NCI-H82 treated with DMSO at 0.1 percent for 48 hours (cell line): ENCODE results near the gene LRRC2.
"Not testable (repeated sequence)": the region's sequence is repeated elsewhere in the genome, so short reads cannot be mapped to it uniquely, and the experiment has no call there.

ENCODE experiments used
- DNase-seq: peaks from one replicate; lab custom pipeline; 2025; ENCODE audit not compliant: unreplicated experiment; lab: John Stamatoyannopoulos, UW

The LRRC2 gene, protein sequence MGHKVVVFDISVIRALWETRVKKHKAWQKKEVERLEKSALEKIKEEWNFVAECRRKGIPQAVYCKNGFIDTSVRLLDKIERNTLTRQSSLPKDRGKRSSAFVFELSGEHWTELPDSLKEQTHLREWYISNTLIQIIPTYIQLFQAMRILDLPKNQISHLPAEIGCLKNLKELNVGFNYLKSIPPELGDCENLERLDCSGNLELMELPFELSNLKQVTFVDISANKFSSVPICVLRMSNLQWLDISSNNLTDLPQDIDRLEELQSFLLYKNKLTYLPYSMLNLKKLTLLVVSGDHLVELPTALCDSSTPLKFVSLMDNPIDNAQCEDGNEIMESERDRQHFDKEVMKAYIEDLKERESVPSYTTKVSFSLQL

DNA sequence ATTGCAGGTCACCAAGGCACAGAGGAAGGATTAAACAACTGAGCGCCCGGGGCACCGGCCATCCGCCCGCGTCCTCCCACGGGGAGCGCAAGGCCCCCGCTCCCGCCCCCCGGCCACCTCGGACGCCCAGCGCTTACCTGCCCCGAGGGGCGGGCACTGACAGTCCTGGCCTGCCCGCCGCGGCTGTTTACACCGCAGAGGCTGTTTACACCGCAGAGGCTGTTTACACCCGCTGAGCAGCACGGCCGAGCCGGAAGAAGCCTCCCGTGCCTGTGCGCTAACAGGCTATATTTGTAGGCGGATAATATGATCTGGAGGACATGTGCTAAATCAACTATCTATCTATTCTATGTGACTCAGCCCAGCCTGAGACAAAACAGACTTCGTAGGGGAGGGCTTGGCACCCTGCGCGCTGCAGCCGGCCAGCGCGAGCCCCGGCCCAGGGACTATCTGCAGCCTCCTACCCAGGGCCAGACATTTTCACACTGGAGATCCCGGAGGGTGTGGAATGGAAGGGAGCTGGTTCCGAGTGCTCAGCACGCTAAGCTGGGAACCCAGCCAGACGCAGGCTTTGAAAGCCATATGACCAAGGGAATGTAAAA lies at the start of gene LRRC2:
Gene LRRC2 (minus strand): TSS at position 263 of the 602 bp plus-strand sequence. CDS start 14,711 bp downstream, outside the sequence.
- no peak for DNase-seq

DNA sequence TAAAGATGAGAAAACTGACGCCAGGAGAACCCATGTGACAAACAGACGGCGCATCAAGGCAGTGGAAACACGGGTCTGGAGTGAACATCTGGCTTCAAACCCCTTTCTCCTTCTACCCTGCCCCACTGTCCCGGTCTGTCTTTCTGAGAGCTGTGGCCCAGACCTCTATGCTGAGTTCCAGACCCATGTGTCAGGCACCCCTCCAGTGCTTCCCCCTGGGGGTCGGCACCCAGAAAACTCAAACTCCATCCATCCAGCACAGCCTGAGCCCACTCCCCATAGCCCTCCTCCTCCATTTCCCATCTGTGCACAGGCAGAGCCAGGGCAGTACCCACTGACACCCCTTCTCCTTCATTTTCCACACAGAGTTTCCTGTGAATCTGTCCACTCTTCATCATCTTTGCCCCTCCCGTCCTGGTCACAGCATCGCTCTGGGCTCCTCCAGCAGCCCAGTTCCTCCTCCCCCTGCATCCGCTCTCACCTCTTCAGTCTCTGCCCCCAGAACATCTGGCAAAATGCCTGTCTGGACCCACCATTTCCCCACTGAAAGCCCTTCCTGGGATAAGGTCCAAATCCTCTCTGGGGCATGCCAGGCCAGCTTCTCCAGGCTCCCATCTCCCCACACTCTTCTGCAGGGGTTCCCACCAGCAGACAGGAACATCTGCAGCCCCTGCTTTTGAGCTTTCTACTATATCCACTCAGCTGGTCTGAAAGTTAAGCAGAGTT lies 49.1 kb upstream of the LRRC2 start:
- no peak for DNase-seq

DNA sequence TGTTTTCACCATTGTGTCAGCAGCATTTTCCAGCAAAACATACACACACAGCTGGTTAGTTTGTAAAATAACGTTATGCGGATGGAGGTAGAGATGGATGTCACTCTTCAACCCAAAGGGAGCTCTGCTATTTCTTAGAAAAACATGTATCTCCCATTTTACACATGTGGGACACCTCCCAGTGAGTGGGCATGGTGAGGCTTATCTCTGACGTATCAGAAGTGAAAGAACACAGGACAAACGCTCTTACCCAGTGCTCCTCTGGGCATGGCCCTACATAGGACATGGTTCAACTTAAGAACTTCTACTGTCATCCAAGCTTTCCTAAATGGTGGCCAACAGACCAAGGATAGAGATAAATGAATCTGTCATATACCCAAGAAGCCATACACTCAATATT lies 48.3 kb upstream of the LRRC2 start:
- DNase-seq: no peak

DNA sequence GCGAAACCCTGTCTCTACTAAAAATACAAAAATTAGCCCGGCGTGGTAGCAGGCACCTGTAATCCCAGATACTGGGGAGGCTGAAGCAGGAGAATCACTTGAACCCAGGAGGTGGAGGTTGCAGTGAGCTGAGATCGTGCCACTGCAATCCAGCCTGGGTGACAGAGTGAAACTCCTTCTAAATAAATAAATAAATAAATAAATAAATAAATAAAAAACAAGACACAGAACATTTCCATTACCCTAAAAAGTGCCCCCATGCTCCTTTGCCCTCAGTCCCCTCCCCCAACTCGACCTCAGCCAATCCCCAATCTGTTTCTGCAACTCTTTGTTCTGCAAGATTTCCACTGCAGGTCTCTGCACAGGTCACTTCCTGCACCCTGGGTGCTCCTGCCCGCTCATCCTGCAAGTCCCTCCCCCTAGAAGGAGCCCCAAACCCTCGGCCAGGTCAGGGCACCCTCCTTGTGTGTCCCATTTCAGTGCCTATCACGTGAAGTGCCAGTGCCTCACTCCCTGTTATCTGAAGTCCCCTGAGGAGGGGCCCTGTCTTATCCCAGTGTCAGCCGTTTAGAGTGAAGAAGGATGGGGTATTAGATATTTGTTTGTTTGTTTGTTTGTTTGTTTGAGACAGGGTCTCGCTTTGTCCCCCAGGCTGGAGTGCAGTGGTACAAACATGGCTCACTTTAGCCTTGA lies 47.4 kb upstream of the LRRC2 start:
- no peak for DNase-seq

DNA sequence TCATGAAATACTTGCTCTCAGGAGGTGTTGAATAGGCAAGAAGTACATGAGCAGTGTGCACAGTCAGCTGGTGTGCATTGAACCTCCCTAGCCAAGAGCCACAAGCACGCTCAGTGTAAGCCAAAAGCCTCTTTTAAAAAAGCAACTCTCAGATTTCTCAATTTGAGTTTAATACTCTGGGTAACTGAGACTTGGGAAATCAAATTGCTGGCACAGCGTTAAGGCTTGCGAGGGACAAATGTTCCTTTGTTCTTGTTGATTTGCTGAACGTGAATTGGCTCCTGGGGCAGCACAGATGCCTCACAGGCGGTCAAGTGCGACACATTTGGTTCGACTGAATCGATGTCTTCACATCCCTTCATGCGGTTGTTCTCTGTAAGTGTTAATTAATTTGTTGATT lies 46.2 kb upstream of the LRRC2 start, which contains the start of gene FAM240A:
Gene FAM240A (plus strand): TSS at position 202 of the 400 bp plus-strand sequence. CDS start 159 bp downstream, at position 361.
- DNase-seq: no peak

DNA sequence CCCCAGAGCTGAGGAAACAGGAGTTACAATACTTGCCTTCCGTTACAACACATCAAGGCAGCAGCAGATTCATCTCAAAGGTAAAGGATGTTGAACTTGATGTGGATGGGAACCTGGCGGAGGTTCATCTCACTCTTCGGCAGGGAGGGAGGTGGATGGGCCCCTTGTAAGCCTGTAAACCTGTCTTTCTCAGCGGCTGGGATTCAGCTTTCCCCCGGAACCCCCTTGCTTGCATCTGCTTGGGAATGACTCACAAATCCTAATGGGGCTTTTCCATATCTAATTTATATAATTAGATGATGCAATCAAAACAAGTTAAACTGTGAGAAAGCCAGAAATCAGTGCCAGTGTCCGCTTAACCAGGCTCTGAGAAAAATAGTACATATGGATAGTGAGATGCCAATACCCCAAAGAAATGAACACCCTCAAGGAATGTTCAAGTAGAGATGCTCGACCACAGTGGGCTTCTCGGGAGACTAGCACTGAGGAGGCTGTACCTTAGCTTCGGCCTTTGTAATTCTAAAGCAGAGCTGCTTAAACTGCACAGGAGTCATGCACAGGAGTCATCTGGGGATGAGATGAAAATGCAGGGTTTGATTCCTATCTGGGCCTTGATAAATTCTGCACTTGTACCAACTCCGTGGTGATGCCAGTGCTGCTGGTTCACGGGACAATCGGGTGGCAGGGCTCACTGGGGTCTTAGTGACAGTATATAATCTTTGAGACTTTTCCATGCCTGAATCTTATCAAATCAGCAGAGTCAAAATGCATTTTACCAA lies 44.0 kb upstream of the LRRC2 start:
- DNase-seq: no peak

DNA sequence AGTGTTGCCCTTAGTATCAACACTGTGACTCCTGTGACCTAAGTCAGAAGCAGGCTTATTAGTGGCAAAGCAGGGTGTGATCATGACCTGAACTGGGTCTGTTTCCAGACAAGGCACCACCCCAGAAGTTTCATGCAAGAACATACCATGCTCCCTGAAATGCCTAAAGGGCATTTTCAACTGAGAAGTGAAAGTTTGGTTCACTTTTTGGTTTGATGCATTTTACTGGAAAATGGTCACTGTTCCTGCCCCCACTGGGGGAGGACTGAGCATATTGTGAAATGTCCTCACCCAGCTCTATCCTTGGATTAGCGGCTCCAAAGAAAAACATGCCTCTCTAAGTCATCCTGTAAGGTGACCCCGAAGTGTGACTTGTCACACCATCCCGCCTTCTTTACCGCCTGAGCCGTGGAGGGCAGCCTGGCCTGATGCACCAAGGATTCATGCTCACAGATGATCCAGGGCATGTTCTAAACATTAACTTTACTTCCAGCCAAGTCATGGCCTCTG lies 43.2 kb upstream of the LRRC2 start:
- DNase-seq: no peak

DNA sequence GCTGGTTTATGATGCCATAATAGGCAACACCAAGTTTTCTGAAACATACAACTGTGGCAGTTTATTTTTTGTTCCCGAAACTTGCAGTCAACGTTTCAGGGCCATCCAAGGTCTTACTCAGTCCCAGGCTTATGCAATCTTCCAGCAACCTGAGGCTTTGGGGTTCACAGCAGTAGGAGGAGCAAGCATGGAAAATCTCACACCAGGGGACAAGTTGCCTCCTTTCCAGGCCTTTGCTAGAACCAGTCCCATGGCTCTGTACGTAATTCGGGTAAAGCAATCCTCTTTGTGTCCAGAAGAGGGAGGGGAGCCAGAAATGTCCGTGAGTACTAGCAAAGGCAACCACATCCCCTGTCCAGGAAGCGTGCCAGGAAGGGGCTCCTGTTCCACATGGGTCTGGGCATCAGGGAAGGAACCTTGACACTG lies 41.5 kb upstream of the LRRC2 start:
- no peak for DNase-seq

DNA sequence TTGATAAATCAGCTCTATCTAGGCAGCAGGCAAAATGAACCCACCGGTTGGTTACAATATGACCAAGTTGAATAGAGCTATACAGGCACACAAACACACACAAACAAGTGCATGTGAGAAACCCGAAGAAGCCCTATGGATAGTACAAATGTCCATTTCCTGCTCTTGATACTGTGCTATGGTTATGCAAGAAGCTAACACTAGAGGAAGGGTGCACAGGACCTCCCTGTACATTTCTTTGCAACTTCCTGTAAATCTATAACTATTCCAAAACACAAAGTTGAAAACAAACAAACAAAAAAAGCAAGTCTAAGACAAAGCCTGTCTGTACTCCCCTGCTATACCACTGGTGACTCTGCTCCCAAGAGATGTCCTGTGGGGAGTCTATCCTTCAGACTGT lies 38.0 kb upstream of the LRRC2 start:
- no peak for DNase-seq

DNA sequence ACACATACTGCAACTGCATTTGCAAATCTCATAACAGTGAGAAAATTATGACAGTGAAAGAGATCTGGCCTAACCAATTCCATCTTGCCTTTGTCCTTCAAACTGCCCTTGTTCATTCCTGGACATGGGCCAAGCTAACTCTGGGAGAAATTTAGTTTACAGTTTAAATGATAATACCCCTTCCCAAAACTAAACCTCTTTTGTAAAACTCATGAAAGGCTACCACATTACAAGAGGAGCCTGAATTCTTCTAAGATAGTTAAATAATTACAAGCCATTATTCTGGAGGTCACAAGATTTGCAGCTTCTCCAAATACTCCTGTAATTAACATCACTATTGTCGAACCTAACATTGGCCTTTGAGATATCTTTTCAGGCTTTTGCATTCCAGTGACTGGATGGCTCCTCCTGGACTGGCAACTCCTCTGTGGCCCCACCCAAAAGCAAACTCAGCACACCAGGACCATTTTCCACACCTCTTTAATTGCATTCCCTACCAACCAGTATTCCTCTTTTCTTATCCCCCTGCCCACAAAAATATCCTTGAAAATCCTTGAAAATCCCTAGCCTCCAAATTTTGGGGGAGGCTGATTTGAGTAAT lies 37.4 kb upstream of the LRRC2 start:
- DNase-seq: no peak

DNA sequence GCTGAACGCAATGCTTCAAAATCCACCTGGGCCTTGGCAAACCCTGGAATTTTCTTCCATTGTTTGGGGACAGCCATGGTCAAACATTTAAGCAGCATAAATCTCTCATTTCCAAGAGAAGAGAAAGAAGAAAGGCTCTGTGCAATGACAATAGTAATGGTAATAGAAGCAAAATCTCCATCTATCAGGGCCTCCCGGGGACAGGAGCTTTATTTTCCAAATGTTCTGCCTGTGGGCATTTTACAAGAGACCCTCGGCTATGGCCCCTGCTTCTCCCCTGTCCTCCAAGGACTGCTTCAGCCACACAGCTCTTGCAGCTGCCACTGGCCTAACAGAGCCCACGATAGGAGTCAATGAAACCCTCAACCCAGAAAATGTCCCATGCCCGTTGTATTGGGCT lies 33.5 kb upstream of the LRRC2 start:
- DNase-seq: no peak

DNA sequence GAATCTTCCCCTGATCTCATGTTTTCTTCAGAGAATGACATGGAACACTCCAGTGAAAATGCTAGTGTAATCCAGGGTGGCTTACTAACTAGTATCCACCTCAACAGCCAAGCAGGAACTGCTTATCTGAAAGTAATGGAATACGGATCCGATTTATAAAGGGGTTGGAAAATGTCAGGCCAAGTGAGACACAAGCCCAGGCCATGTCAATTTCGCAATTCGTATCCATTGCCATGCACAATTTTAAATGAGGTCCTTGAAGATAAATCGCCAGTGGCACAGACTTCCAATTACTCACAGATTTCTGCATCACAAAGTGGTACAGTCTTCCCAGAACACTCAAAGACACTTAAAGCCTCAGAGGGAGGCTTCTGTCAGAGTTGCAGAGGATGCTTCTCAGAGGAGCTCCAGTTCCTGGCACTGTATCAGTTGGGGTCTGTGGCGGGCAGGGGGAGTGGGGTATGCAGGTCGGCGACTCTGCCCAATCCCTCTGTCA lies 29.8 kb upstream of the LRRC2 start:
- DNase-seq: no peak

DNA sequence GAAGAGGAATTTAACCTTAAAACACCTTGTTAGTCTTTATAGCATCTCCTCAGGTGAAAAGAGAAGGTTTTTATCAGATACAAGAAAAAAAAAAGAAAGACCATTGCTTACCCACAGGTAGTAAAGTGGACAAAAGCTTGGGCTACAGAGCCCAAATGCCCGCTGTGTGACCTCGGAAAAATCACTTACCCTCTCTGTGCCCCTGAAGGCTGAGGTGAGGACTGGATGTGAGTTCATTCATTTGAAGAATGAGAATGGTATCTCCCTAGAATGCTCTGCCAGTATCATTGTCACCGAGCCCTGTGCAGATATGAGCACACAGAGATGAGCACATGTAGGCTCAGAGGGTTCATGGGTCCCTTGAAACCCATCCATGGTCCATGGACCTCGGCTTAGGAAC lies 28.6 kb upstream of the LRRC2 start:
- no peak for DNase-seq

DNA sequence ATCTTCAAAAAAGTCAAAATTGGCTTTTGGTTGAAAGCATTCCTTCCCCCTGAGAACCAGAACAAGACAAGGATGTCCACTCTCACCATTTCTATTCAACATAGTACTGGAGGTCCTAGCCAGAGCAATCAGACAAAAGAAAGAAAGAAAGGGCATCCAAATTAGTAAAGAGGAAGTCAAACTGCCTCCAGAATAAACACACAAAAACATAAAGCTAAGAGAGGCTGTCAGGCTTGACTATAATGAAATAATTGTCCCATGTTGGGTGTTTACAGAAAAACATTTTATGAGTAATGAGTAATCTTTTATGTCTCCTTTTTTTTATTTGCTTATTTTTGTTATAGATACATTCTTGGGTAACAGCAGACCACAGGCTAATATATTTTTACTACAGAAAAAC lies 27.9 kb upstream of the LRRC2 start:
- no peak for DNase-seq

DNA sequence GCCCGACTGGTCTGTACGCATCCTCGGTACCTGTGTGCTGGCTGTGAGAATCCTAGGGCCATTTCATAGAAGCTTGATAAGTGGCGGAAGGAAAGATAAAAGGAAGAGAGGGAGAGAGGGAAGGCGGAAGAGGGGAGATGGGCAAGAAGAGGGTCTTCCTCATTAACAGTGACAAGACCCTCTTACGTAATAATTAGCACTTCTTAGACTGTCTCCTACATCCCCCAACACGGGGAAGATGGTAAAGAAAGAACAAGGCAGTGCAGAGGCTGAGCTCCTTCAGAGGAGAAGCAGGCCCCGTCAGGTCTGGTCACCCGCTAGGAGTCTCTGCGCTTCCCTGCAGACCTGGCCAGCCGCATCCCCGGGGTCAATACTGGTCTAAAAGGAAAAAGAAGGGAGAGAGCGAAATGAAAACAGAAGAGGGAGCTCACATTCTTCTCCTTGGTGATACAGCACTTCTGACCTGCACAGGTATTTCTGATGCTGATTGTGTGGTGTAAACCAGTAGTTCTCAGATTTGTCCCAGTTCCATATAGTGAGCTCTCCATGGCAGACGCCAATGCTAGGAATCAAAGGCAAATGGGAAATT lies 27.3 kb upstream of the LRRC2 start:
- DNase-seq: no peak

DNA sequence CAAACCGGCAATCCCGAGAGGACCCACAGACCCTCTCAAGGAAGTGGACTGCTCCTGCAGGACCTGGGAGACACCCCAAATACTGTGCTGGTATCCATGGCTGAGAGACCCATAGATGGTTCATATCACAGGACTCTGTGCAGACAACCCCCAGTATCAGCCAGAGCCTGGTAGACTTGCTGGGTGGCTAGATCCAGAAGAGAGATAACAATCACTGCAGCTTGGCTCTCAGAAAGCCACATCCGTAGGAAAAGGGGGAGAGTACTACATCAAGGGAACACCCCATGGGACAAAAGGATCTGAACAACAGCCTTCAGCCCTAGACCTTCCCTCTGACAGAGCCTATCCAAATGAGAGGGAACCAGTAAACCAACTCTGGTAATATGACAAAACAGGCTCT lies 21.2 kb upstream of the LRRC2 start:
- DNase-seq: not testable (repeated sequence)

DNA sequence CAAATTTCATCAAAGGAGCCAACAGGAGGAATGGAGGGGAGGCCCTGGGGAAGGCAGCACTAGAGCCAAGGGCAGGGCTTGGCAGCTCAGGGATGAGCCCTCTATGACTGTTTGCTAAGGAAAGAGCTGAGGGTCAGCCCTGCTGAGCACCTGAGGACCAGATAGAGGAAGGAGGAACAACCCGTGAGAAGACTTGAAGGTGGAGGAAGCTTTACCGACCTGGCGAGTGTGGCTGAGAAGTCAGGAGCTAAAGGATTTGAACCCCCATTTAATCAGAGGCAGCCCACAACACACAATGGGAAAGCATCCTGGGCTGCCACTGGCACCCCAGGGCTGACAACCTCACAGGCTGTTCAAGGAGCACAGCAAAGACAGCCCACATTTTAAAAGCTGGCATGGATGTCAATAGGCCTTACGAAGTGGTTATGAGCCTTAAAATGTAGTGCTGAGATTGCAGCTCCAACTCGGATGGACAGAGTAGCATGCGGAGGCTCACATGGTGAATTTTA lies 20.7 kb upstream of the LRRC2 start:
- no peak for DNase-seq

DNA sequence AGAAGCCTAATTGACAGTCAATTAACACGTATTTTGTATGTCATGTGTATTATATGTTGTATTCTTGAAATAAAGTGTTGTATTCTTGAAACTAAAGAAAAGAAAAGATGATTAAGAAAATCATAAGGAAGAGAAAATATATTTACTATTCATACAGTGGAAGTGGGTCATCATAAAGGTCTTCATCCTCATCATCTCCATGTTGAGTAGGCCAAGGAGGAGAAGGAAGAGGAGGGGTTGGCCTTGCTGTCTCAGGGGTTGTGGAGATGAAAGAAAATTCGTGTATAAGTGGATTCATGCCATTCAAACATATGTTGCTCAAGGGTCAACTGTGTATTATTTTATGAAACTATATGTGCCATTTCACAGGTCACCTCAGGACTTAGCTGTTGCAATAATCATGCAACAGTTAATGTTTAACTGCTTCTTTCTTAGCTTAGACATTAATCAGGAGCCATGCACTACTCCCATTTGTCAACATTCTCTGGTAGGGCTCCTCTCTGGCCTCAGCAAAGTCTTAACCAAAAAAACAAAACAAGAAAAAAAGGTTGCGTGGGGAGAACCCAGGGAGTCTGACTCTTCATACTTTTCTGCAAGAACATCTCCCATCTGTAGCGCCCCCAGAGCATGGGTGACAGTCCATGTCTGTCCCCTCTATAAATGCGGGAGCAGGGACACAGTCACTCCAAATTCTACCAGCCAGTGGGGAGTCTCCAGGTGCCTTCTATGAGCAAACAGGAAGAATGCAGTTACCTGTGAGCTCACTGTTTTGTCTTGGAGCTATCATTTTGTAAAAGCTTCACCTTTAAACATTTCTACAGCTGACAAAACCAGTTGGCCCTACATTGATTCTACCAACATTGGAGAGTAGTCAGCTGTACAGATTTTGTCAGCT lies 19.9 kb upstream of the LRRC2 start:
- DNase-seq: no peak
